Glutamatergic neuron (in vitro differentiated cells): ENCODE measurements around the gene SLC22A4. TPM values are rescaled to one million over a fixed set of nuclear protein-coding genes. Genes with fewer than 3 reads are reported as not detected.

ENCODE experiments used
- DNase-seq: peaks from one replicate; pipeline ENCODE4 v3.0.0; 2022
- H3K27ac Mint-ChIP-seq: one replicate; pipeline ENCODE4 v1.8.0; 2020; ENCODE audit warnings: mild to moderate bottlenecking, mixed read lengths, inconsistent platforms; ENCODE audit not compliant: unreplicated experiment
- H3K27me3 Mint-ChIP-seq: one replicate; pipeline ENCODE4 v1.8.0; 2020; ENCODE audit warnings: mild to moderate bottlenecking, moderate library complexity, mixed read lengths, inconsistent platforms; ENCODE audit not compliant: unreplicated experiment
- H3K36me3 Mint-ChIP-seq: one replicate; pipeline ENCODE4 v1.8.0; 2020; ENCODE audit warnings: mild to moderate bottlenecking, mixed read lengths, inconsistent platforms; ENCODE audit not compliant: unreplicated experiment
- H3K4me1 Mint-ChIP-seq: one replicate; pipeline ENCODE4 v1.8.0; 2020; ENCODE audit warnings: mild to moderate bottlenecking, low read depth, mixed read lengths, inconsistent platforms; ENCODE audit not compliant: unreplicated experiment
- H3K4me3 Mint-ChIP-seq: one replicate; pipeline ENCODE4 v1.8.0; 2020; ENCODE audit warnings: mild to moderate bottlenecking, mixed read lengths, inconsistent platforms; ENCODE audit not compliant: unreplicated experiment
- H3K9me3 Mint-ChIP-seq: one replicate; pipeline ENCODE4 v1.8.0; 2020; ENCODE audit warnings: mild to moderate bottlenecking, moderate library complexity, mixed read lengths, inconsistent platforms; ENCODE audit not compliant: unreplicated experiment
- CTCF ChIP-seq: fragments of 200-600 bp; sonication (generic); IDR thresholded peaks from one replicate; pipeline ENCODE4 v1.5.0; 2021; ENCODE audit not compliant: partially characterized antibody, unreplicated experiment
- total RNA-seq: library from RNA; stranded (reverse); fragmentation: NEBNext Ultra II Directional; extraction: Animal tissue kit (Norgen Biotek cat#: 25700); gene quantifications from one replicate; pipeline ENCODE4 v1.2.1, GENCODE V29; 2021; ENCODE audit not compliant: unreplicated experiment

The SLC22A4 gene
- total RNA-seq, 1 donor from 2014 or later, result 0.37 TPM

- H3K4me3 Mint-ChIP-seq, result no peak overlapping the region
- no peaks in the 10 kb centered on the region for H3K4me1 Mint-ChIP-seq
- H3K36me3 Mint-ChIP-seq, result no peaks in the 10 kb centered on the region
- peaks cover 3% of the 10 kb centered on the region for H3K9me3 Mint-ChIP-seq
- DNase-seq, result no peak
- H3K27me3 Mint-ChIP-seq, result peaks cover 2% of the 10 kb centered on the region
- no peak for TF ChIP-seq CTCF
- no peak overlapping the region for H3K27ac Mint-ChIP-seq
Measured at GRCh38 chr5:132253008-132253441, 41.2 kb upstream of the SLC22A4 start.

GRCh38 chr5:132253452-132254320 is 40.5 kb upstream of the SLC22A4 start:
- H3K4me3 Mint-ChIP-seq, result no peak overlapping the region
- H3K4me1 Mint-ChIP-seq, result no peaks in the 10 kb centered on the region
- H3K9me3 Mint-ChIP-seq, result peaks cover 3% of the 10 kb centered on the region
- no peak for DNase-seq
- H3K27me3 Mint-ChIP-seq, result peaks cover 2% of the 10 kb centered on the region
- no peaks in the 10 kb centered on the region for H3K36me3 Mint-ChIP-seq
- H3K27ac Mint-ChIP-seq, result no peak overlapping the region
- TF ChIP-seq CTCF, result no peak

DNA sequence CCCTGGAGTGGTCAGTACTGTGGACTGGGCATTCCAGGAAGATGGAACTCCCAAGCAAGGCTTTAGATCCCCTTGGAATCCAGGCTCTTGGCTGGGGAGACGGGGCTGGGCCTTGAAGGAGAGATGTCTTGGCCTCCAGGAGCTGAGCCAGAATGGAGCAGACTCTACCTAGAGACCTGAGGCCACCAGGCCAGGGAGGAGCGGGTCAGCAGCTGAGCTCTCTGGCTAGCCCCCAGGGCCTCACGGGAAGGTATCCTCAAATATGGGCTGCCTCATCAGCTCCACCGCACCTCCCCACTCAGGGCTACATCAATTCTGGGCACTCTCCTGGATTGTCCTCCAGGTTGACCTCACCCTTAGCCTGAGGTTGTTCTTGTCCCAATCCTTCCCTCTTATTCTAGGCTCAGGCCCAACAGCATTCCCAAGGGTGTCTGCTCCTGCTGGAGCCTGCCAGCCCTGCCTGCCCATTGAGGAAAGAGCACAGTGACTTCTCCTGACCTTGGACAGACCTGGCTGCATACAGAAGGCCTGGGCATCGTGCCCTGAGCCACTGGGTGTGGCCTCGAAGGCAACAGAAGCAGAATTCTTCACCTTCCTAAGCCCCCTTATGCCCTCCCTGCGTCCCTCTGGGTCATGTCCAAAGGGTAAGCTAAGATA is 39.7 kb upstream of the SLC22A4 start:
- H3K9me3 Mint-ChIP-seq, result peaks cover 8% of the 10 kb centered on the region
- peaks cover 6% of the 10 kb centered on the region for H3K4me1 Mint-ChIP-seq
- no peaks in the 10 kb centered on the region for H3K36me3 Mint-ChIP-seq
- peaks cover 9% of the 10 kb centered on the region for H3K27me3 Mint-ChIP-seq
- no peak overlapping the region for H3K4me3 Mint-ChIP-seq
- no peak overlapping the region for H3K27ac Mint-ChIP-seq
- TF ChIP-seq CTCF, result no peak
- DNase-seq, result no peak

DNA sequence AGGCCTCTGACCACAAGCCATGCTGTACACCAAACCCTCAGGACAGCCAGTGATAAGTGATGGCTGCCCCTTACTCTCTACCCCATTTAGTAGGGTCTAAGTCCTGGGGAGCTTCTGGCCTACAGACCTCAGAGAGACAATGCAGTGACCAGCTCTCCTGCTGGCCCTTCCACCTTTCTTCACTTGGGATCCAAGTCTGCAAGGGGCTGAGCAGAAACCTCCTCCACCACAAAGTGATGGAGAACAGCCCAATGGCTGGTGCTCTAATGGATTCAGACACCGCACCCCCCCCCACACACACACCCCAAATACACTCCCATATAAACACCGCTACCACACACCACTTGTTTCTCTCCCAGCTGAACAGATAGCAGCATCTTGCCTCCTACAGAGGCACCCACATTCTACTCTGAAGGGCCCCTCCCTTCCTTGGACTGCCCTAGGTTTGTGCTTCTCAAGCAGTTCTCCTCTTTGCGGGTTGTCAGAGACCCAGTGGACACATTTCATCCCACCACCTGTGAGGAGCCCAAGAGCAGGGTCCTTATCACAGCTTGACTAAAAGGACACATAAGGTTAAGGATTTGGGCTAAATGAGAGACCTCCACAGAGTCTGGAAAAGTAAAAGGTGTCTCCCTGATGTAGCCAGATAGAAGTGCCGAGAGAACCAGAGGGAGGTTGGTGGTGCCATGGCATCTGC is 38.0 kb upstream of the SLC22A4 start:
- peak overlapping the region; percentile 53 for H3K4me3 Mint-ChIP-seq
- peaks cover 14% of the 10 kb centered on the region for H3K27me3 Mint-ChIP-seq
- no peak for TF ChIP-seq CTCF
- no peak for DNase-seq
- peaks cover 12% of the 10 kb centered on the region for H3K9me3 Mint-ChIP-seq
- H3K27ac Mint-ChIP-seq, result peak overlapping the region; percentile 67
- H3K4me1 Mint-ChIP-seq, result peaks cover 12% of the 10 kb centered on the region
- no peaks in the 10 kb centered on the region for H3K36me3 Mint-ChIP-seq

- no peak for DNase-seq
- Mint-ChIP-seq H3K27ac (peak overlapping the region; percentile 67), H3K4me3 (peak overlapping the region; percentile 53), H3K4me1 (peaks cover 14% of the 10 kb centered on the region), H3K27me3 (peaks cover 14% of the 10 kb centered on the region), H3K9me3 (peaks cover 12% of the 10 kb centered on the region), H3K36me3 (no peaks in the 10 kb centered on the region)
- TF ChIP-seq CTCF, result no peak
Measured at GRCh38 chr5:132256783-132257130, 37.4 kb upstream of the SLC22A4 start.
